Loucy (cell line): ENCODE measurements around the gene UBE4A.

ENCODE experiments used
- EZH2phosphoT487 ChIP-seq: fragments of 200-600 bp; IDR thresholded peaks from 2 replicates; pipeline ENCODE4 v1.6.1; 2018; ENCODE audit warnings: antibody characterized with exemption, mild to moderate bottlenecking, moderate library complexity, borderline replicate concordance
- TF ChIP-seq, protein P1 (sequence below): fragments of 200-600 bp; sonication (generic); conservative IDR thresholded peaks from 2 replicates; pipeline ENCODE4 v1.5.1; 2014; ENCODE audit warnings: mild to moderate bottlenecking, antibody characterized with exemption, low read length

DNA sequence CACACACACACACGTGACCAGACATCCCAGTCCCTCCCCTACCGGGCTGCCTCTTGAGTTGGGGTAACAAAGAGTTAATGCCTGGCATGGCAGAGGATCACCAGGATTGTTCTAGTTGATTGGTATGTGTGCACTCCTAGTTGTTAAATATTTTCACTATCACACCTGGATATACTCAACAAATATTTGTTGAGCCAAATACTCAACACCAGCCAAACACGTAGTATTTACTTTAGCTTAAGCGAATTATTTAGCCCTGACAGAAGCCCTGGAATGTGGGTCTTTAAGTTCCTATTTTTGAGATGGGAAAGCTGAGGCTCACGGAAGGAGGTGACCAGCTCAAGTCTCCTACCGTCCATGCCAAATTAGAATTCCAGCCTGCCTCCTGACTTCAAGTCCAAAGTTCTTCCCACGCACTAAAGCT lies 44.4 kb upstream of the UBE4A start:
- TF ChIP-seq, protein P1, sequence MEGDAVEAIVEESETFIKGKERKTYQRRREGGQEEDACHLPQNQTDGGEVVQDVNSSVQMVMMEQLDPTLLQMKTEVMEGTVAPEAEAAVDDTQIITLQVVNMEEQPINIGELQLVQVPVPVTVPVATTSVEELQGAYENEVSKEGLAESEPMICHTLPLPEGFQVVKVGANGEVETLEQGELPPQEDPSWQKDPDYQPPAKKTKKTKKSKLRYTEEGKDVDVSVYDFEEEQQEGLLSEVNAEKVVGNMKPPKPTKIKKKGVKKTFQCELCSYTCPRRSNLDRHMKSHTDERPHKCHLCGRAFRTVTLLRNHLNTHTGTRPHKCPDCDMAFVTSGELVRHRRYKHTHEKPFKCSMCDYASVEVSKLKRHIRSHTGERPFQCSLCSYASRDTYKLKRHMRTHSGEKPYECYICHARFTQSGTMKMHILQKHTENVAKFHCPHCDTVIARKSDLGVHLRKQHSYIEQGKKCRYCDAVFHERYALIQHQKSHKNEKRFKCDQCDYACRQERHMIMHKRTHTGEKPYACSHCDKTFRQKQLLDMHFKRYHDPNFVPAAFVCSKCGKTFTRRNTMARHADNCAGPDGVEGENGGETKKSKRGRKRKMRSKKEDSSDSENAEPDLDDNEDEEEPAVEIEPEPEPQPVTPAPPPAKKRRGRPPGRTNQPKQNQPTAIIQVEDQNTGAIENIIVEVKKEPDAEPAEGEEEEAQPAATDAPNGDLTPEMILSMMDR: no peak
- TF ChIP-seq EZH2phosphoT487: no peak
